ENCODE data around the gene CFH.
"Not testable (repeated sequence)": the region's sequence is repeated elsewhere in the genome, so short reads cannot be mapped to it uniquely, and the experiment has no call there.

Gene CFH

GRCh38 chr1:196765019-196765740, 113.3 kb downstream of the CFH start:
- DNase-seq, result not testable (repeated sequence)

- not testable (repeated sequence) for DNase-seq
Measured at GRCh38 chr1:196769823-196770222, 118.0 kb downstream of the CFH start.

GRCh38 chr1:196773713-196774112, 121.9 kb downstream of the CFH start:
- no peak for DNase-seq

GRCh38 chr1:196774175-196774574, 122.3 kb downstream of the CFH start:
- no peak for DNase-seq

GRCh38 chr1:196774603-196775002, 122.8 kb downstream of the CFH start, which contains the start of gene CFHR3:
TSS of gene CFHR3 (plus strand) at chr1:196774840. CDS start at chr1:196774887, 47 bp downstream.
- no peak for DNase-seq

- DNase-seq, result no peak
Measured at GRCh38 chr1:196777603-196778002, 125.8 kb downstream of the CFH start.

GRCh38 chr1:196779093-196779492, 127.2 kb downstream of the CFH start:
- no peak for DNase-seq

GRCh38 chr1:196791252-196791651, 139.4 kb downstream of the CFH start:
- DNase-seq, result not testable (repeated sequence)

- not testable (repeated sequence) for DNase-seq
Measured at GRCh38 chr1:196794103-196794502, 142.3 kb downstream of the CFH start.

All from anterior cingulate cortex (tissue), 58 donors.